RPMI8226 (cell line): Measurements from ENCODE around the gene CNTN3.

Source experiments
- DNase-seq: peaks from one replicate; pipeline ENCODE4 v3.0.0-alpha.2; 2015

CNTN3 gene

DNA sequence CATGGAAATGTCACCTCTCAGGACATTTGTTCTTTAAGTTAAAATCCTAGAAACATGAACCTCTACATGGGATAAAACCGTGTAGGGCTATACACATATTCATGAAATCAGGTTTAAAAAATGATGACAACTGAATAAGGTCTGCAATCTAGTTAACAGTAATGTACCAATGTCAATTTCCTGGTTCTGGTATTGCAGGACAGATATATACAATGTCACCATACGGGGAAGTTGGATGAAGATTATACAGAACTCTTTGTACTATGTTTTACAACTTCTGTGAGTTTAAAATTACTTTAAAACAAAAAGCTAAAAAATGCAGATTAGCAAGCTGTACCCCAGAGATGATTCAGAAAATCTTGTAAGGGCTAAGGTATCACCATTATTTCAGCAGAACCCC is 6.7 kb downstream of the CNTN3 start:
- no peak for DNase-seq

DNA sequence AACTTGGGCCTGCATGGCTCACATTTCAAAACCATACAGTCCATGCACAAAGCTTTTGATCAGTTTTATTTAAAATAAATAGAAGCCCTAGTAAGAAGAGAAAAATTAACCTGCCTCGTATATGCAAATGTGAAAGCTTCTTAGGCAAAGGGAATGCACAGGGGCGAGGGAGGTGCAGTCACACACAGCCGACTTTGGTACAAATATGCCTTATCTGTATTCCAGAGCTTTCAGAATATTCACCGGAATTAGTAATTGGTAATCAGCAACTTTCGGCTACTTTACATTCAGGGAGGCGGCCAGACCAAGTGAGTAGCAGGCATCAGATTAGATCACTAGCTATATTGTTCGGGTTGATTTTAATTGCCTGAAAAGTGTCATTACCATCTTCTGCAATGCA is 7.5 kb downstream of the CNTN3 start:
- no peak for DNase-seq

DNA sequence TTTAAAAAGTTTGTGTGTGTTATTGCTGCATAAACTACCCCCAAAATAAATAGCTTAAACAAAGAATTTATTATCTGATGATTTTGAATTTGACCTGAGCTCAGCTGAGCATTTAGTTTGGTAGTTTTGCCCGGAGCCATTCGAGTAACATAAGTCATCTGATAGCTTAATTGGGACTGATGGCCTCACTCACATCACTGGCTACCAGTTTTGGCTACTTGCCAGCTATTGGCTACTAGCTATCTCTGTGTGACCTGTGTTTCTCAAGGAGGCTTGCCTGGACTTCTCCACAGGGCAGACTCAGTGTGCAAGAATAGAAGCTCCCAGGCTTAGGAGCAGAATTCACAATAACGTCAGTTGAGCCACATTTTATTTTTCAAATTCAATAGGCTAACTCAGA is 9.0 kb downstream of the CNTN3 start:
- no peak for DNase-seq

DNA sequence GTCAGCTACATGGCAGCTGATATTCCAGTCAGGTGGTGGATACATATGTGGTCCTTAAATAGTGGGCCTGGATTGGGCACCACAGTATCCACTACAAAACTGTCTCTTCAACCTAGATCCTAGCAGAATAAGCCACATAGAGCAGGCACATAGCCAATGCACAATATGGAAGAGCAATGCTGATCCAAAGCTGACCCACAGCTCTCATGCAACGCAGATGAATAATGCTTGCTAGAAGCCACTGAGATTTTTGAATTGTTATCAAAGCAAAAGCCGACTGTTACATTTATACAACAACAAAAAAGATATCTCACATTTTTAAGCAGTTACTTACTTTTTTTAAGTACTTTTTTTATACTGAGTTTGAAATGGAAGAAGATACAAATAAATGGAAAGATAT is 11.2 kb downstream of the CNTN3 start:
- DNase-seq = no peak

DNA sequence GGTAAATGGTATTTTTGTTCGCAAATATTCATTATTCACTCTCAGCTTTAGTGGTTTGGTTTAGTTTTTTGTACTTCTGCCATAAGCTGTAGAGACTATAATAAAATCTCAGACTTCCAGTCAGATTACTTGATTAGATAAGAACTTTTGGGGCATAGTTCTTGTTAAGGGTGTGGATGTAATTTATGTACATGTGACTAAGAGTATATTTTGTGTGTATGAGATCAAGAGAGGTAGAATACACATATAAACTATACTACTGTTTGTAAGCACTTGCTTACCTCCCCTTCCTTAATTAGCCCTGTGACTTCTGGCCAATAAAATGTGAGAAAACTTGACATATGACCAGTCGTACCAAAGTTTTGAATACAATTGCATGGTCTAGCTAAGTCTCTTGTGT is 12.0 kb downstream of the CNTN3 start:
- no peak for DNase-seq

DNA sequence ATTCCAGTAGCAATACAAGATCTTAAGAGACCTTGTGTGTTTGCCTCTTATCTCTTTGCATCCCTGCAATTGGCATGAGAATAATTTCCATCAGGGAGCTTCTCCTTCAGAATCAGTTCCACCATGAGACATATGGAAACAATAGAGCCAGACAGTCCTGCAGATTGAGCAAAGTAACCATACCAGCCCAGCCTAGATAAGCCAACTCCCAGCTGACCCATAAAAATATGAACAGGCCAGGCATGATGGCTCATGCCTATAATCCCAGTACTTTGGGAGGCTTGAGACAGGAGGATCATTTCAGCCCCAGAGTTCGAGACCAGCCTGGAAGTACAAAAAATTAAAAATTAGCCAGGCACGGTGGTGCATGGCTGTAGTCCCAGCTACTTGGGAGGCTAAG is 12.7 kb downstream of the CNTN3 start:
- DNase-seq = no peak

DNA sequence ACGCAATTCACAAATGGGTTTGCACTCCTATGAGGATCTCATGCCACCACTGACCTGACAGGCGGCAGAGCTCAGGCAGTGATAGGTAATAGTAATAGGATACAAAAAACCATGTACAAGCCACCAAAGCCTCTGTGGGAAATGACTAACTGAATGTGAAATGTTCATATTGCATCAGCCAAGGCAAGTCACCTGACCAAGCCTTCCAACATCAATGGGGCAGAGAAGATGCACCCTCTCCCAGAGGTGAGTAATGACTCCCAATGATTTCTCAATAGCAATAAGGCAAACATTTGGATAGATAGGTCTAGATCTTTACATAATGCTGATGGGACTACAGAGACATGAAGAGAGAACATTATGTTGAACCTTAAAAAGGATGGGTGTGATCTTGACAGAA is 14.9 kb downstream of the CNTN3 start:
- DNase-seq = no peak

DNA sequence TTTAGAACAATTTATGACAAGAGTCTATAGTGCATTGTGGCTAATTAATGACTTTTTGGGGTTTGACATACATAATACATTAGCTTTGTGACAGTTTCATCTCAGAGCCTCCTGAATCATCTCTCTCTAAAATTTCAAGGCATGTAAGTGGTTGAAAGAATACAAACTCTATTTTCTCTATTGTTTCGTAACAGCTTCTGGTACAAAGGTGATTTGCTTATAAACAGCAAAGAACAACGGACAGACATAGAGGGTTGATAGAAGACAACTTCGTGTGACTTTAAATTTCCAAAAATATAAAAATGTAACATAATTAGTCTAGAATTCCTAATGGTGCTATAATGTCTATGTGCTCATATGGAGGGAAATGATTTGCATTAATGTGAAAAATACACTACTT is 21.3 kb downstream of the CNTN3 start:
- no peak for DNase-seq

DNA sequence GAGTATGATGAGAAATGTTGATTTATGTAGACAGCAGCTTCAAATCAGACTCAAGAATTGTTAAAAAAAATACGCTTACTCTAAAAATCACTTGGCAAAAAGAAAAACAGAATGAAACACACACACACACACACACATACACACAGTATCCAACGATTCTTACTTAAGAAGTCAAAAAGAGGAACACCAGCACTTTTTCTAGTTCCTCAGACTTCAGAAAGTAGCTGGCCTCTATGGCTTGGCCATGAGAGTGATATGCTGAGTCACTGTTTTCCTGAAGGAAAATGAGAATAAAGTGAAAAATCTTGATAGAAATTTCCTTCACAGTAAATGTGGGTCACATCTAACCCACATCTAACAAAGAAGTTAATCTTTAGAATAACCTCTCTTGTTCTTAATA is 22.1 kb downstream of the CNTN3 start:
- DNase-seq = peak; percentile 5

DNA sequence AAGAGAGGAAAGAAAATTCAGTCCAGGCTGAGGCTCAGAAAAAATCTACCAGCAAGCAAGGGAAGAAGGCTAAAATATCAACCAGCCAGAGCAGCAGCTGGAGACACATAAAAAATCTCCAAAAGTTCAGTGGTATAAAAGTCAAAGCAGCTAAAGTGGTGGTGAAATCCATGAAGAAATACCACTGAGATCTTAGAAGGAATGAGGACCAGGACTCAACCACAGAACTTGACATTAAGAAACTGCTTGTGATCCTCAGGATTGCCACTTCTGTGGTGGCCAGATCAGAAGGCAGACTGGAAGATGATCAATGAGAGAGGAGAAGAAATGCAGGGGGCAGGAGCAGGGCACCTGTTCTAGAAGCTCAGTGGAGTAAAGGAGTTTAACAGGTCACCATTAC is 22.5 kb downstream of the CNTN3 start:
- DNase-seq = no peak

DNA sequence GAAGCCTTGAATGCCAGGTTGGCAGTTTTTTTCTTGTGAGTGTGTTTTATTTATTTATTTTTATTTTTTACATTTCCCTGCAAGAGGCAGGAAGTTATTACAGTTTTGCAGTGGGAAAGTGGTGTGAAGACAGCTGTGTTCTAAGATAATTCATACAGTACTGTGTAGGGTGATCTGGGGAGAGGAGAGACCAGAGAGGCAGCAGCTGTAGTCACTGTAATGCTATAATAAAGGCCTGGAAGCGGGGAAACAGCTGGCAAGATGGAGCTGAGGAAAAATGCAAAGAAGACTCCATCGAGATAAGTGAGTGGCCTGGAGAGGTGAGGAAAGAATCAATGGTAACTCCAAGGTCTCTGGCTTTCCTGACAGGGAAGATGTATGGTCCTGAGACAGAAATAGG is 23.1 kb downstream of the CNTN3 start:
- no peak for DNase-seq

DNA sequence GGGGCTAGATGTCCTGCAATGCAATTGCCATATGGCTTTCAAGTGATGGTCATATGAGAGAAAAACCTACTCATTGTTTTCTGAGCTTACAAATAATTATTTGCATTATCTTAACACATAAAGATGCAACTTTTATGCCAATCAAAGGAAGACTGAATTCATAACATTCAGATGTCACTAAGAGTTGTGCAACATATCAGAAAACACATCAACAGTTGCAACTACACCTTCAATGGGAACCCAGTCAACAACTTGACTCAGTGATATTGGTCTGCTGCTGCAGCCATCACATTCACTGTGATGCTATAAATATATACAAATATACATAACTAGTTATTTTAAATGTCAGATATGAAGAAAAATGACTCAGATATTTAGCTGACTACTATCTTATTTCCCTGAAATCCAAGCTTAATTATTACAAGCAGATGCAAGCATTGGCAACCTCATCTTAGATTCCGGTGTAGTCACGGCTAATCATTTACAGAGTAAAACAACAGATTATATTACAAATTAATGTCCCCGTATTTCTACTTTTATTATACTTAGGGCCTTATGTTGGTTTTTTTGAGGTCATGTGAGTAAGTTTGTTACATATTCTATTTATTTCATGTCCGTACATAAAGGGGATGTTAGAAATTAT is 23.7 kb downstream of the CNTN3 start:
- DNase-seq = no peak

DNA sequence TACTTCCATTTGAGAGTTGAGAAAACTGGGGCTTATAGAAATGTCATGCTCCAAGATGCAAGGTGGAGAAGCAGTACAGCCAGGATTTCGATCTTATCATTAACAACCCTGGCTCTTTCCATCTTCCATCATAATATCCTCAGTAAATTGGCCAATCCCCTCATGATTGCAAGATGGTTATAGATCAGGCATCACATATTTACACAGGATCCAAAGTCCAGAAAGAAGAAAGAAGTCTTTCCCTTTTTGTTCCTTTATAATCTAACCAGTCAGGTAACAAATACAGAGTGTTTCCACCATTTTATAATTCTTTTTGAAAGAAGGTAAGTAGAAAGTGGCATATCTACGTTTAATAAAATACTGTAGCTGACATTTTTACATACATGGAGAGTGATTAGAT is 29.7 kb downstream of the CNTN3 start:
- no peak for DNase-seq

DNA sequence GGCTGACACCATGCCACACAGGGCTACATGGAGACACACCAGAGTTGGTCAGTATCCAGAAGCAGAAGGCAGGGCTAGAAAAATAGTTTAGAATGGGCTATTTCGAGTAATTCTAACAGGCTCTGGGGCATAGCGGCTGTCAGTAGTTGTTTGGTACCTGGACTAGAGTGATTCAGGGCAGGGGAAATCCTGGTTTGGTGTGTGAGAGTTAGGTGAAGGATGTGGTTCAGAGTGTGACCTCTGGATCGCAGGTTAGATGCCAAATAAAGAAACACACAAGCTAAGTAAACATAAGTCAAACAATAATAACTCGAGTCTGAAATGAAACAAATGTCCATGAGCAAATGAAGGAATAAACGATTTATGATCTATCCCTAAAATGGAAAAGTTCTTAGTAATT is 31.5 kb downstream of the CNTN3 start:
- no peak for DNase-seq

DNA sequence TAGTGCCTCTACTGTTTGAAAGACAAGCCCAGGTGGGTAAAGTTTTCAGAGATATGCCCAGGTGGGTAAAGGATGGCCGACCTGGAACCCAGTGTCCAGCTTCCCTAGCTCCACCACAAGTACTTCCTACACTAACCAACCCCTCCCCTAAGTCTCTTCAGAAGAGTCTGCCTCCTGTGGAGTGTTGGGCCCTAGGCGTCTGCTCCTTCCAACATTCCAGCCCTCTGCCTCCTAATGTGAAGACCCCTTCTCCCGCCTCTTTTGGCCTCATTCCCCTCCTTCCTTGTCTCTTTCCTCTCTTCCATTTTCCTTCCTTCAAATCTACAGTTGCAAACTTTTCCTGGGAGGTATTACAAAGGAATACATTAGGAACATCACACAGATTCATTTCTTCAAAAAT is 38.6 kb downstream of the CNTN3 start:
- DNase-seq = no peak

DNA sequence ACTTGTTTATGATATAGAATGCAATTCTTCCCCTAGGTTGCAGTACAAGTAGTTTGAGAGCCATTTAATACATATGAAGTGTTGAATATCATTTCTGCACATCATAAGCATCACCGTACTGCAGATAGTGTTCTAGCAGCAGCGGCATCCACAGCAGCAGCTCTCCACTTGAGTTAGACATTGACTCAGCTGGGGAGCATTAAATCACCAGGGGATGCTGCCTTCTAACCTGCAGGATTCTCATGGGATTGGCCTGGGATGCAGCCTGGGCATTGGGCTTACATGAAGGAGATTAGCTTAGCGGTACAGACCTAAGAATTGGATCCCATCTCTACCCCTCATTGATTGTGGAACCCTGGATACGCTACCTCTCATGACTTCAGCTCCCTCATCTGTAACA is 43.3 kb downstream of the CNTN3 start:
- DNase-seq = no peak
